CMK (cell line): ENCODE results near the gene ALDH1A1.

ENCODE experiments used
- DNase-seq: peaks from one replicate; pipeline ENCODE4 v3.0.0-alpha.2; 2010; ENCODE audit warnings: low read depth

ALDH1A1 gene

GRCh38 chr9:72917892-72918509, 34.9 kb downstream of the ALDH1A1 start:
- DNase-seq, result no peak

GRCh38 chr9:72915659-72916058, 37.2 kb downstream of the ALDH1A1 start:
- DNase-seq, result no peak

GRCh38 chr9:72914750-72915149, 38.1 kb downstream of the ALDH1A1 start:
- DNase-seq, result no peak

GRCh38 chr9:72913382-72914009, 39.4 kb downstream of the ALDH1A1 start:
- DNase-seq, result no peak

GRCh38 chr9:72912476-72913381, 40.1 kb downstream of the ALDH1A1 start:
- DNase-seq, result no peak

- DNase-seq, result no peak
Measured at GRCh38 chr9:72911816-72912215, 41.0 kb downstream of the ALDH1A1 start.

GRCh38 chr9:72911247-72911775, 41.5 kb downstream of the ALDH1A1 start:
- no peak for DNase-seq

- DNase-seq, result no peak
Measured at GRCh38 chr9:72909428-72909827, 43.4 kb downstream of the ALDH1A1 start.

GRCh38 chr9:72907421-72907820, 45.4 kb downstream of the ALDH1A1 start:
- no peak for DNase-seq

GRCh38 chr9:72906810-72907209, 46.0 kb downstream of the ALDH1A1 start:
- no peak for DNase-seq

- no peak for DNase-seq
Measured at GRCh38 chr9:72905514-72906480, 47.1 kb downstream of the ALDH1A1 start.

- no peak for DNase-seq
Measured at GRCh38 chr9:72904267-72905093, 48.4 kb downstream of the ALDH1A1 start.

- no peak for DNase-seq
Measured at GRCh38 chr9:72903103-72903502, 49.8 kb downstream of the ALDH1A1 start.

GRCh38 chr9:72902268-72902667, 50.6 kb downstream of the ALDH1A1 start:
- DNase-seq, result no peak

- no peak for DNase-seq
Measured at GRCh38 chr9:72899734-72900477, 52.9 kb downstream of the ALDH1A1 start.

GRCh38 chr9:72898784-72899733, 53.8 kb downstream of the ALDH1A1 start:
- no peak for DNase-seq

GRCh38 chr9:72898360-72898759, 54.5 kb downstream of the ALDH1A1 start:
- no peak for DNase-seq

GRCh38 chr9:72897069-72897649, 55.7 kb downstream of the ALDH1A1 start:
- DNase-seq, result no peak
